ENCODE measurements around the gene TRAPPC5.

Gene TRAPPC5

DNA sequence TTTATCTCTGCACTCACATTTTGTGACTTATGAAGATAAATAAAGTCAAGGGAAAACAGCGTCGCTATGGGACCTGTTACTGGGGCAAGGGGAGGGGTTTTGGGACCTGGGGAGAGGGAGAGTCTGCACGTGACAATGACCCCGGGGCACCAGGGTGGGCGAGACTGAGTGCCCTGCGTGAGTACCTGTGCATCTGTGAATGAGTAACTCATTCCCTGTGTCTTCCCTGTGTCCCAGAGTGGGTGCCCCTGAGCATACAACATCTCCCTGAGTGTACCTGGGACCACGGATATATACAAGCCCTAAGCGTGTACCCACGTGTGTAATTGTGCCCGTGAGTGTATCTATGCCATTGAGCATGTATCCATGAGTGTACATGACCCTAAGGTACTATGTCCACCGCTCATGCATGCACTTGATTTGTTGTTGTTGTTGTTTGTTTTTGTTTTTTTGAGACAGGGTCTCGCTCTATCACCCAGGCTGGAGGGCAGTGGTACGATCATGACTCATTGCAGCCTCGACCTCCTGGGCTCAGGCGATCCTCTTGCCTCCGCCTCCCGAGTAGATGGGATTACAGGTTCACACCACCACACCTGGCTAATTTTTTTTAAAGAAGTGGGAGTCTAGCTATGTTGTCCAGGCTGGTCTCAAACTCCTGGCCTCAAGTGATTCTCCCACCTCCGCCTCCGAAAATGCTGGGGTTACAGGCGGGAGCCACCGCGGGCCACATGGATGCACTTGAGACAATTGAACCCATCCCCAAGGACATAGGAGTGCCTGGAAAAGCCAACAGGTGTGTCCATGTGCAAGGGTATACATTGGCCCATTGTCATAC is 645 bp upstream of the TRAPPC5 start:
- DNase-seq (ENCODE audit: low read depth in 1 of 2, low spot score in 1 of 2), result no peak
- Histone ChIP-seq H3K27ac (replicated peaks) (peak overlapping the region; percentile 95), H3K27me3 (ENCODE audit: insufficient read depth, poor library complexity, severe bottlenecking) (no peaks in the 10 kb centered on the region), H3K4me3 (replicated peaks; ENCODE audit: insufficient read depth, low read length) (peak overlapping the region; percentile 1; the same call in 1 of the 2 replicates)
- TF ChIP-seq GABPA (IDR thresholded peaks at IDR 0.05; ENCODE audit: low read depth), result no peak
- TF ChIP-seq, protein P1, sequence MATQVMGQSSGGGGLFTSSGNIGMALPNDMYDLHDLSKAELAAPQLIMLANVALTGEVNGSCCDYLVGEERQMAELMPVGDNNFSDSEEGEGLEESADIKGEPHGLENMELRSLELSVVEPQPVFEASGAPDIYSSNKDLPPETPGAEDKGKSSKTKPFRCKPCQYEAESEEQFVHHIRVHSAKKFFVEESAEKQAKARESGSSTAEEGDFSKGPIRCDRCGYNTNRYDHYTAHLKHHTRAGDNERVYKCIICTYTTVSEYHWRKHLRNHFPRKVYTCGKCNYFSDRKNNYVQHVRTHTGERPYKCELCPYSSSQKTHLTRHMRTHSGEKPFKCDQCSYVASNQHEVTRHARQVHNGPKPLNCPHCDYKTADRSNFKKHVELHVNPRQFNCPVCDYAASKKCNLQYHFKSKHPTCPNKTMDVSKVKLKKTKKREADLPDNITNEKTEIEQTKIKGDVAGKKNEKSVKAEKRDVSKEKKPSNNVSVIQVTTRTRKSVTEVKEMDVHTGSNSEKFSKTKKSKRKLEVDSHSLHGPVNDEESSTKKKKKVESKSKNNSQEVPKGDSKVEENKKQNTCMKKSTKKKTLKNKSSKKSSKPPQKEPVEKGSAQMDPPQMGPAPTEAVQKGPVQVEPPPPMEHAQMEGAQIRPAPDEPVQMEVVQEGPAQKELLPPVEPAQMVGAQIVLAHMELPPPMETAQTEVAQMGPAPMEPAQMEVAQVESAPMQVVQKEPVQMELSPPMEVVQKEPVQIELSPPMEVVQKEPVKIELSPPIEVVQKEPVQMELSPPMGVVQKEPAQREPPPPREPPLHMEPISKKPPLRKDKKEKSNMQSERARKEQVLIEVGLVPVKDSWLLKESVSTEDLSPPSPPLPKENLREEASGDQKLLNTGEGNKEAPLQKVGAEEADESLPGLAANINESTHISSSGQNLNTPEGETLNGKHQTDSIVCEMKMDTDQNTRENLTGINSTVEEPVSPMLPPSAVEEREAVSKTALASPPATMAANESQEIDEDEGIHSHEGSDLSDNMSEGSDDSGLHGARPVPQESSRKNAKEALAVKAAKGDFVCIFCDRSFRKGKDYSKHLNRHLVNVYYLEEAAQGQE (IDR thresholded peaks at IDR 0.05; ENCODE audit: insufficient replicate concordance, low read depth), result no peak
- TF ChIP-seq, protein P2, sequence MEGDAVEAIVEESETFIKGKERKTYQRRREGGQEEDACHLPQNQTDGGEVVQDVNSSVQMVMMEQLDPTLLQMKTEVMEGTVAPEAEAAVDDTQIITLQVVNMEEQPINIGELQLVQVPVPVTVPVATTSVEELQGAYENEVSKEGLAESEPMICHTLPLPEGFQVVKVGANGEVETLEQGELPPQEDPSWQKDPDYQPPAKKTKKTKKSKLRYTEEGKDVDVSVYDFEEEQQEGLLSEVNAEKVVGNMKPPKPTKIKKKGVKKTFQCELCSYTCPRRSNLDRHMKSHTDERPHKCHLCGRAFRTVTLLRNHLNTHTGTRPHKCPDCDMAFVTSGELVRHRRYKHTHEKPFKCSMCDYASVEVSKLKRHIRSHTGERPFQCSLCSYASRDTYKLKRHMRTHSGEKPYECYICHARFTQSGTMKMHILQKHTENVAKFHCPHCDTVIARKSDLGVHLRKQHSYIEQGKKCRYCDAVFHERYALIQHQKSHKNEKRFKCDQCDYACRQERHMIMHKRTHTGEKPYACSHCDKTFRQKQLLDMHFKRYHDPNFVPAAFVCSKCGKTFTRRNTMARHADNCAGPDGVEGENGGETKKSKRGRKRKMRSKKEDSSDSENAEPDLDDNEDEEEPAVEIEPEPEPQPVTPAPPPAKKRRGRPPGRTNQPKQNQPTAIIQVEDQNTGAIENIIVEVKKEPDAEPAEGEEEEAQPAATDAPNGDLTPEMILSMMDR (IDR thresholded peaks at IDR 0.05; ENCODE audit: insufficient read depth, low read length), result no peak
- TF ChIP-seq SPI1 (IDR thresholded peaks at IDR 0.05; ENCODE audit: borderline replicate concordance, low read depth), result no peak
- no peak for TF ChIP-seq POLR2AphosphoS5 (IDR thresholded peaks at IDR 0.05; ENCODE audit: low read depth)

DNA sequence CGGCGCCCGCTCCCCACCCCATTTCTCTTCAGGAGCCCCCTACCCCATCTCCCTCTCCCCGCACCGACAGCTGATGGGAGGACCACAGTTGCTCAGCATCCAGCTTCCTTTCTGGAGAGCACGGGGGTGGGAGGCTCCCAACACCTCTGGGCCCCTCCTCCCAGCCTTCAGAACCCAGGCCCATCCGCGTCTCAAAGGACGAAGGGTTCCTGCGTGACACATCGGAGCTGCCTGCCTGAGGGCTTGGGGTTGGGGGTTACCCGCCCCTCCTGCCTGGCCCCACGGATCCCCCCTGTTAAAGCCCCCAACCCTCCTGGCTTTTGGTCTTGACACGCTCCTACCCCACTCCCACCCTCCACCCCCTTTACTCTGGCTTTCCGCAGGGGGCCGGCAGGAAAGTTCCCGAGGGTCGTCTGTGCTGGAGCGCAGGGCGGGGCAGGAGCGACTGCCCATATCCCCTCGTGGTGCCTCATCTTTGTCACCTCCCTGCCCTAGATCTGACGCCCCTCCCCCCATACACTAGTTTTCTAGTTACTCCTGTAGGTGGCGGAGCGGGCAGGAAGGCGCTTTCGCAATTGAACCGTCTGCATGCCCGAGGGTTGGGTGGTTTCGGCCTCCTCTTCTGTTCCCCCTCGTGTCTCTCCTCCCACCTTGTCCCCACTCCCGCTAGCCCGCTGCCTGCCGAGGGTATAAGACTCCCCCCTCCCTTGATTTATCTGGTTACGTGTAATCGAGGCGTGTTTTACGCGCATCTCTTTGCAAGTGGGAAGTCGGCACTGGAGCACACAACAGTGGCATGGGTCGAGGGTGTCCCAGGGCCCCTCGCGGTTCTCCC is 924 bp downstream of the TRAPPC5 start:
- Histone ChIP-seq H3K27ac (replicated peaks) (peak overlapping the region; percentile 95), H3K4me3 (replicated peaks; ENCODE audit: insufficient read depth, low read length) (peak overlapping the region; percentile 95)
- DNase-seq (ENCODE audit: low read depth in 1 of 2, low spot score in 1 of 2), result peak; percentile 99 to 100

More for the DNA sequence above, 924 bp downstream of the TRAPPC5 start:
- TF ChIP-seq, protein P1 (IDR thresholded peaks at IDR 0.05; ENCODE audit: insufficient replicate concordance, low read depth), result peak; percentile 15
- no peak; the same call in 1 of the 2 replicates for TF ChIP-seq GABPA (IDR thresholded peaks at IDR 0.05; ENCODE audit: low read depth)
- TF ChIP-seq POLR2AphosphoS5 (IDR thresholded peaks at IDR 0.05; ENCODE audit: low read depth), result peak; percentile 68
- no peak; the same call in 1 of the 2 replicates for TF ChIP-seq SPI1 (IDR thresholded peaks at IDR 0.05; ENCODE audit: borderline replicate concordance, low read depth)
- TF ChIP-seq, protein P2 (IDR thresholded peaks at IDR 0.05; ENCODE audit: insufficient read depth, low read length), result peak; percentile 22
- no peaks in the 10 kb centered on the region for H3K27me3 ChIP-seq (ENCODE audit: insufficient read depth, poor library complexity, severe bottlenecking)
